Adrenal gland (tissue), 19 donors: ENCODE data around the gene ACADSB. TPM values are rescaled to one million over a fixed set of nuclear protein-coding genes. Genes with fewer than 3 reads are reported as not detected.
A peak's percentile ranks its signal among the peaks of the same experiment; 100 is the strongest.

Experiments used
- DNase-seq, 7 donors: peaks; one replicate each; pipeline ENCODE4 v3.0.0-alpha.2; 2019 to 2020
- H3K27ac ChIP-seq, 5 donors: fragments of 200-600 bp; sonication (generic) in 4 of 5; 1 replicate in 3 of 5; 2 replicates in 2 of 5; pipeline versions ENCODE4 v1.5.1 to v1.8.0; 2016 to 2020; ENCODE audit warnings: mild to moderate bottlenecking in 1 of 5
- H3K27me3 ChIP-seq: fragments of 200-600 bp; 2 replicates; pipeline ENCODE4 v1.8.0; 2021
- H3K36me3 ChIP-seq, 2 donors: fragments of 200-600 bp; replicated peaks in 1 of 2; 1 replicate in 1 of 2; 2 replicates in 1 of 2; pipeline versions ENCODE4 v1.5.1 to v1.8.0; 2018 to 2022
- H3K4me1 ChIP-seq, 2 donors: fragments of 200-600 bp; replicated peaks in 1 of 2; 1 replicate in 1 of 2; 2 replicates in 1 of 2; pipeline versions ENCODE4 v1.5.1 to v1.8.0; 2018 to 2021
- H3K4me3 ChIP-seq, 4 donors: fragments of 200-600 bp; sonication (generic) in 3 of 4; one replicate each; pipeline ENCODE4 v1.5.1; 2016 to 2018
- H3K9me3 ChIP-seq, 3 donors: fragments of 200-600 bp; sonication (generic) in 1 of 3; replicated peaks in 1 of 3; 1 replicate in 2 of 3; 2 replicates in 1 of 3; pipeline versions ENCODE4 v1.5.1 to v1.8.0; 2016 to 2021
- CTCF ChIP-seq, 6 experiments: fragments of 450-650 bp in 4 of 6; fragments of 200-600 bp in 2 of 6; sonication (generic) in 1 of 6; IDR thresholded peaks; 1 replicate in 5 of 6; 2 replicates in 1 of 6; pipeline versions ENCODE4 v1.5.1 to v1.8.0; 2016 to 2021; ENCODE audit warnings: antibody characterized with exemption in 6 of 6, mild to moderate bottlenecking in 2 of 6, moderate library complexity in 1 of 6
- POLR2A ChIP-seq, 2 donors: fragments of 450-650 bp; IDR thresholded peaks; one replicate each; pipeline ENCODE4 v1.6.1; 2017; ENCODE audit warnings: antibody characterized with exemption in 2 of 2, mild to moderate bottlenecking in 2 of 2, moderate library complexity in 1 of 2
- whole genome bisulfite sequencing, 4 donors: extraction: QIAGEN DNeasy Blood & Tissue Kit in 2 of 4; methylation state at CpG; one replicate each; pipeline versions ENCODE4 v1.1.5 to v1.1.7; 2013 to 2017; 5-methylcytosine and 5-hydroxymethylcytosine counted together
- intact Hi-C, 2 donors: fragments of 100-400 bp; cut with DNase I; formaldehyde crosslinking; loops; one replicate each; pipeline versions ENCODE4 v1.14.1 to v1.15.0; 2022 to 2023
- long read RNA-seq, 10 donors: library from polyadenylated mRNA in 3 of 10; unstranded in 2 of 10; stranded (forward) in 1 of 10; transcript quantifications; one replicate each; pipeline ENCODE4 v2.0.0 and lab custom pipeline, GENCODE V29; 2021 to 2026
- polyA plus RNA-seq, 3 donors: library from polyadenylated mRNA; stranded (reverse); fragments of 200-250 nt in 2 of 3; fragments of 350-450 nt in 1 of 3; fragmentation: Illumina TruSeq in 1 of 3; extraction: RNeasy Lipid Tissue Mini Kit (QIAGEN cat#74804) in 1 of 3; gene quantifications; one replicate each; pipeline ENCODE4 v1.2.3, GENCODE V29; 2013 to 2014
- total RNA-seq, 9 donors: library from RNA; depleted of rRNA in 4 of 9; stranded (reverse); fragments of >200 nt in 4 of 9; fragments of 120-200 nt in 1 of 9; fragmentation: NEBNext Ultra II Directional in 1 of 9; extraction: Animal tissue kit (Norgen Biotek cat#: 25700) in 1 of 9; gene quantifications; one replicate each; pipeline versions ENCODE4 v1.1.0 to v1.2.4, GENCODE V29; 2013 to 2023
- donor health status: healthy with polysubstance abuse.
- donor health status: Bipolar disorder and iron deficiency.
- donor health status: DM: yes; HTN: yes; CAD: no.
- donor health status: DM: no; HTN: no; CAD: no.
- donor health status: DM: no; HTN: no; CAD: no.
- donor health status: DM: yes; HTN: yes; CAD: no.

Gene ACADSB
- total RNA-seq (10 to 100 TPM; 21.2 to 94.7 (median 37.7) TPM), polyA plus RNA-seq (10 to 100 TPM in 1 of 3 donors, 1 to 10 TPM in 2; 8.3 to 79.4 (median 9.0) TPM)
- long read RNA-seq, donor 1, full-length matches to known transcripts, result 9 of 9 reads
- long read RNA-seq, donor 1, partial matches to known transcripts, result 0 of 9 reads
- long read RNA-seq, donor 1, other reads (novel, unspliced or antisense), result 0 of 9 reads
- long read RNA-seq, donor 2, full-length matches to known transcripts, result 6 of 6 reads
- long read RNA-seq, donor 2, partial matches to known transcripts, result 0 of 6 reads
- long read RNA-seq, donor 2, other reads (novel, unspliced or antisense), result 0 of 6 reads
- long read RNA-seq, donor 3, full-length matches to known transcripts, result 4 of 4 reads
- long read RNA-seq, donor 3, partial matches to known transcripts, result 0 of 4 reads
- long read RNA-seq, donor 3, other reads (novel, unspliced or antisense), result 0 of 4 reads
- long read RNA-seq, donor 4, full-length matches to known transcripts, result 15 of 23 reads
- long read RNA-seq, donor 4, partial matches to known transcripts, result 6 of 23 reads
- long read RNA-seq, donor 4, other reads (novel, unspliced or antisense), result 2 of 23 reads
- long read RNA-seq, donor 5, full-length matches to known transcripts, result 76 of 90 reads
- long read RNA-seq, donor 5, partial matches to known transcripts, result 3 of 90 reads
- long read RNA-seq, donor 5, other reads (novel, unspliced or antisense), result 11 of 90 reads
- long read RNA-seq, donor 6, full-length matches to known transcripts, result 8 of 9 reads
- long read RNA-seq, donor 6, partial matches to known transcripts, result 0 of 9 reads
- long read RNA-seq, donor 6, other reads (novel, unspliced or antisense), result 1 of 9 reads
- long read RNA-seq, donor 7, full-length matches to known transcripts, result 2 of 2 reads
- long read RNA-seq, donor 7, partial matches to known transcripts, result 0 of 2 reads
- long read RNA-seq, donor 7, other reads (novel, unspliced or antisense), result 0 of 2 reads
- long read RNA-seq, donor 8, full-length matches to known transcripts, result 10 of 35 reads
- long read RNA-seq, donor 8, partial matches to known transcripts, result 25 of 35 reads
- long read RNA-seq, donor 8, other reads (novel, unspliced or antisense), result 0 of 35 reads
- long read RNA-seq, donor 9, full-length matches to known transcripts, result 7 of 18 reads
- long read RNA-seq, donor 9, partial matches to known transcripts, result 11 of 18 reads
- long read RNA-seq, donor 9, other reads (novel, unspliced or antisense), result 0 of 18 reads
- long read RNA-seq, donor 10, full-length matches to known transcripts, result 1 of 6 reads
- long read RNA-seq, donor 10, partial matches to known transcripts, result 5 of 6 reads
- long read RNA-seq, donor 10, other reads (novel, unspliced or antisense), result 0 of 6 reads

GRCh38 chr10:123008355-123009104 lies at the start of gene ACADSB, which contains the start of gene IKZF5:
ACADSB (plus strand) TSS chr10:123009006; CDS start chr10:123009030, 24 bp downstream.
IKZF5 (minus strand) TSS chr10:123008795; CDS start chr10:122998625, 10,170 bp downstream.
- peak within 1 kb of the TSS; percentile 82 to 96 (median 92) for H3K27ac ChIP-seq
- H3K9me3 ChIP-seq, result no peaks in the 10 kb centered on the region
- H3K4me3 ChIP-seq, result peak within 1 kb of the TSS; percentile 87 to 99 (median 95)
- intact Hi-C loops, result no loop called here
- H3K36me3 ChIP-seq, result no peaks in the 10 kb centered on the region
- peak; percentile 97 to 99 (median 98) for DNase-seq
- peaks cover 9 to 35% of the 10 kb centered on the region in 2 donors for H3K4me1 ChIP-seq
- WGBS, 4 donors, result 0 to 1% (median 0%) methylated on average over 31 to 68 of the region's 68 CpGs
- no peak for TF ChIP-seq CTCF (IDR thresholded peaks at IDR 0.05)
- peak; percentile 89 to 96 for TF ChIP-seq POLR2A (IDR thresholded peaks at IDR 0.05)
- H3K27me3 ChIP-seq, result no peaks in the 10 kb centered on the region

GRCh38 chr10:122962405-122962804 lies 46.4 kb upstream of the ACADSB start:
- Histone ChIP-seq H3K4me3 (no peak overlapping the region), H3K36me3 (no peaks in the 10 kb centered on the region), H3K9me3 (no peaks in the 10 kb centered on the region), H3K27me3 (no peaks in the 10 kb centered on the region), H3K27ac (no peak overlapping the region), H3K4me1 (no peaks in the 10 kb centered on the region)
- TF ChIP-seq POLR2A (IDR thresholded peaks at IDR 0.05), result no peak
- 54 to 73% (median 70%) methylated on average over 3 of the region's 3 CpGs for WGBS, 4 donors
- no peak for DNase-seq
- intact Hi-C loops, result no loop called here

GRCh38 chr10:122966879-122967278 lies 41.9 kb upstream of the ACADSB start:
- H3K27me3 ChIP-seq, result no peaks in the 10 kb centered on the region
- no peaks in the 10 kb centered on the region for H3K4me1 ChIP-seq
- no peaks in the 10 kb centered on the region for H3K36me3 ChIP-seq
- TF ChIP-seq POLR2A (IDR thresholded peaks at IDR 0.05) (no peak), CTCF (IDR thresholded peaks at IDR 0.05) (no peak)
- H3K4me3 ChIP-seq, result no peak overlapping the region
- DNase-seq, result no peak
- no peak overlapping the region for H3K27ac ChIP-seq
- no peaks in the 10 kb centered on the region for H3K9me3 ChIP-seq
- intact Hi-C loops, result no loop called here

- TF ChIP-seq CTCF (IDR thresholded peaks at IDR 0.05) (no peak), POLR2A (IDR thresholded peaks at IDR 0.05) (no peak)
- intact Hi-C loops, result no loop called here
- no peaks in the 10 kb centered on the region for H3K36me3 ChIP-seq
- H3K4me3 ChIP-seq, result no peak overlapping the region
- no peaks in the 10 kb centered on the region for H3K9me3 ChIP-seq
- H3K4me1 ChIP-seq, result no peaks in the 10 kb centered on the region
- no peak overlapping the region for H3K27ac ChIP-seq
- DNase-seq, result no peak
- no peaks in the 10 kb centered on the region for H3K27me3 ChIP-seq
- WGBS, 4 donors, result 70 to 85% (median 78%) methylated on average over 3 of the region's 3 CpGs
Observed at GRCh38 chr10:122968698-122969097, 40.1 kb upstream of the ACADSB start.
